ENCODE results near the gene OR2S2. TPM values are rescaled to one million over a fixed set of nuclear protein-coding genes. Genes with fewer than 3 reads are reported as not detected.

Gene OR2S2
- total RNA-seq, 1 experiment from 2014 or later = not detected

GRCh38 chr9:36006549-36007315 is 48.8 kb upstream of the OR2S2 start:
- peaks cover 73% of the 10 kb centered on the region for H3K27me3 ChIP-seq (ENCODE audit: control insufficient read depth, insufficient read depth, low read length)
- TF ChIP-seq TCF7L2 (IDR thresholded peaks at IDR 0.05; ENCODE audit: low read depth, low read length) (no peak), SIN3A (IDR thresholded peaks at IDR 0.05; ENCODE audit: borderline replicate concordance, insufficient read depth, low read depth, low read length) (no peak), POLR2AphosphoS5 (IDR thresholded peaks at IDR 0.05; ENCODE audit: low read depth, low read length) (no peak)
- TF ChIP-seq, protein P1, sequence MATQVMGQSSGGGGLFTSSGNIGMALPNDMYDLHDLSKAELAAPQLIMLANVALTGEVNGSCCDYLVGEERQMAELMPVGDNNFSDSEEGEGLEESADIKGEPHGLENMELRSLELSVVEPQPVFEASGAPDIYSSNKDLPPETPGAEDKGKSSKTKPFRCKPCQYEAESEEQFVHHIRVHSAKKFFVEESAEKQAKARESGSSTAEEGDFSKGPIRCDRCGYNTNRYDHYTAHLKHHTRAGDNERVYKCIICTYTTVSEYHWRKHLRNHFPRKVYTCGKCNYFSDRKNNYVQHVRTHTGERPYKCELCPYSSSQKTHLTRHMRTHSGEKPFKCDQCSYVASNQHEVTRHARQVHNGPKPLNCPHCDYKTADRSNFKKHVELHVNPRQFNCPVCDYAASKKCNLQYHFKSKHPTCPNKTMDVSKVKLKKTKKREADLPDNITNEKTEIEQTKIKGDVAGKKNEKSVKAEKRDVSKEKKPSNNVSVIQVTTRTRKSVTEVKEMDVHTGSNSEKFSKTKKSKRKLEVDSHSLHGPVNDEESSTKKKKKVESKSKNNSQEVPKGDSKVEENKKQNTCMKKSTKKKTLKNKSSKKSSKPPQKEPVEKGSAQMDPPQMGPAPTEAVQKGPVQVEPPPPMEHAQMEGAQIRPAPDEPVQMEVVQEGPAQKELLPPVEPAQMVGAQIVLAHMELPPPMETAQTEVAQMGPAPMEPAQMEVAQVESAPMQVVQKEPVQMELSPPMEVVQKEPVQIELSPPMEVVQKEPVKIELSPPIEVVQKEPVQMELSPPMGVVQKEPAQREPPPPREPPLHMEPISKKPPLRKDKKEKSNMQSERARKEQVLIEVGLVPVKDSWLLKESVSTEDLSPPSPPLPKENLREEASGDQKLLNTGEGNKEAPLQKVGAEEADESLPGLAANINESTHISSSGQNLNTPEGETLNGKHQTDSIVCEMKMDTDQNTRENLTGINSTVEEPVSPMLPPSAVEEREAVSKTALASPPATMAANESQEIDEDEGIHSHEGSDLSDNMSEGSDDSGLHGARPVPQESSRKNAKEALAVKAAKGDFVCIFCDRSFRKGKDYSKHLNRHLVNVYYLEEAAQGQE (IDR thresholded peaks at IDR 0.05; ENCODE audit: insufficient read depth in 1 of 2, low read depth in 2 of 2, low read length in 1 of 2) = no peak
- TF ChIP-seq, protein P2, sequence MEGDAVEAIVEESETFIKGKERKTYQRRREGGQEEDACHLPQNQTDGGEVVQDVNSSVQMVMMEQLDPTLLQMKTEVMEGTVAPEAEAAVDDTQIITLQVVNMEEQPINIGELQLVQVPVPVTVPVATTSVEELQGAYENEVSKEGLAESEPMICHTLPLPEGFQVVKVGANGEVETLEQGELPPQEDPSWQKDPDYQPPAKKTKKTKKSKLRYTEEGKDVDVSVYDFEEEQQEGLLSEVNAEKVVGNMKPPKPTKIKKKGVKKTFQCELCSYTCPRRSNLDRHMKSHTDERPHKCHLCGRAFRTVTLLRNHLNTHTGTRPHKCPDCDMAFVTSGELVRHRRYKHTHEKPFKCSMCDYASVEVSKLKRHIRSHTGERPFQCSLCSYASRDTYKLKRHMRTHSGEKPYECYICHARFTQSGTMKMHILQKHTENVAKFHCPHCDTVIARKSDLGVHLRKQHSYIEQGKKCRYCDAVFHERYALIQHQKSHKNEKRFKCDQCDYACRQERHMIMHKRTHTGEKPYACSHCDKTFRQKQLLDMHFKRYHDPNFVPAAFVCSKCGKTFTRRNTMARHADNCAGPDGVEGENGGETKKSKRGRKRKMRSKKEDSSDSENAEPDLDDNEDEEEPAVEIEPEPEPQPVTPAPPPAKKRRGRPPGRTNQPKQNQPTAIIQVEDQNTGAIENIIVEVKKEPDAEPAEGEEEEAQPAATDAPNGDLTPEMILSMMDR (IDR thresholded peaks at IDR 0.05) = no peak
- no peaks in the 10 kb centered on the region for H3K36me3 ChIP-seq (ENCODE audit: control insufficient read depth, insufficient read depth, low read length)
- in situ Hi-C loops (cut with HindIII; ENCODE audit: low pct_unique_long_range_greater_than_20kb, low sequenced_read_pairs) (no loop called here), intact Hi-C loops (cut with micrococcal nuclease; ENCODE audit: unreplicated experiment) (no loop called here)
- DNase-seq (ENCODE audit: low read depth, low spot score) = no peak
- no peak overlapping the region for H3K4me3 ChIP-seq (ENCODE audit: low read depth in 2 of 2, low read length in 2 of 2)
- ChIA-PET POLR2A (no interaction called here), CTCF (interaction anchor here (1.6 to 2.3 kb wide), 2 partner anchors 17 to 18 kb away, joined by 5 to 34 read pairs; no protein-coding TSS in a partner anchor)
- H3K27ac ChIP-seq (ENCODE audit: low read length) = no peak overlapping the region
- no peaks in the 10 kb centered on the region for H3K4me1 ChIP-seq (ENCODE audit: control insufficient read depth, insufficient read depth, low read length)
- no peak for ATAC-seq
- H3K9me3 ChIP-seq (ENCODE audit: control insufficient read depth, insufficient read depth, low read depth, low read length) = no peaks in the 10 kb centered on the region
- no TSS peak for BruUV-seq (replicated peaks)

DNA sequence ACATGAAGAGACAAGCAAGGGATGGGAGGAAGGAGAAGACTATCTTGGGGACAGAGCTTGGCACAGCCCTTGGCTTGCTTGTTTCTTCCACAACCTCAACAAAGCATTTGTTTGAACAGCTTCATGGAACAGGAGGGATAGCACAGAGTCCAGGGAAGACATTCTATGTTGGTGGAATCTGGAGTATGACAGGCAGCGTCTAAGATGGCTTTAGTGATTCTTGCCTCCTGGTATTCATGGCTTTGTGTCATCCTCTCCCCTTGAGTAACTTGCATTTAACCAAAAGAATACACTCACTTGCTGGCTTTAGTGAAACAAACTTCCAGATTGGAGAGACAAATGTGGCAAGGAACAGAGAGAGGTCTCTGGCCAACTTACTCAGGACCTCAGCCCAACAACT is 47.9 kb upstream of the OR2S2 start:
- Histone ChIP-seq H3K9me3 (ENCODE audit: control insufficient read depth, insufficient read depth, low read depth, low read length) (no peaks in the 10 kb centered on the region), H3K27ac (ENCODE audit: low read length) (no peak overlapping the region), H3K4me1 (ENCODE audit: control insufficient read depth, insufficient read depth, low read length) (no peaks in the 10 kb centered on the region), H3K4me3 (ENCODE audit: low read depth in 2 of 2, low read length in 2 of 2) (no peak overlapping the region), H3K36me3 (ENCODE audit: control insufficient read depth, insufficient read depth, low read length) (no peaks in the 10 kb centered on the region), H3K27me3 (ENCODE audit: control insufficient read depth, insufficient read depth, low read length) (peaks cover 69% of the 10 kb centered on the region)
- intact Hi-C loops (cut with micrococcal nuclease; ENCODE audit: unreplicated experiment) (no loop called here), in situ Hi-C loops (cut with HindIII; ENCODE audit: low pct_unique_long_range_greater_than_20kb, low sequenced_read_pairs) (no loop called here)
- ChIA-PET CTCF (interaction anchor here (1.6 kb wide), 1 partner anchor 18 kb away, joined by 5 read pairs; no protein-coding TSS in a partner anchor), POLR2A (no interaction called here)
- ATAC-seq (no peak), DNase-seq (ENCODE audit: low read depth, low spot score) (no peak)
- TF ChIP-seq SIN3A (IDR thresholded peaks at IDR 0.05; ENCODE audit: borderline replicate concordance, insufficient read depth, low read depth, low read length) = no peak
- TF ChIP-seq TCF7L2 (IDR thresholded peaks at IDR 0.05; ENCODE audit: low read depth, low read length) = no peak
- TF ChIP-seq, protein P2 (IDR thresholded peaks at IDR 0.05) = no peak
- TF ChIP-seq, protein P1 (IDR thresholded peaks at IDR 0.05; ENCODE audit: insufficient read depth in 1 of 2, low read depth in 2 of 2, low read length in 1 of 2) = no peak
- no peak for TF ChIP-seq POLR2AphosphoS5 (IDR thresholded peaks at IDR 0.05; ENCODE audit: low read depth, low read length)
- BruUV-seq (replicated peaks) = no TSS peak
